HG03354 (cell line): ENCODE results near the gene TRIM42.

Experiments
- ATAC-seq: cut with Tn5 transposase; IDR thresholded peaks from one replicate; pipeline ENCODE4 v1.9.1; 2021; ENCODE audit warnings: mild to moderate bottlenecking; ENCODE audit not compliant: unreplicated experiment, poor library complexity, severe bottlenecking

The TRIM42 gene

DNA sequence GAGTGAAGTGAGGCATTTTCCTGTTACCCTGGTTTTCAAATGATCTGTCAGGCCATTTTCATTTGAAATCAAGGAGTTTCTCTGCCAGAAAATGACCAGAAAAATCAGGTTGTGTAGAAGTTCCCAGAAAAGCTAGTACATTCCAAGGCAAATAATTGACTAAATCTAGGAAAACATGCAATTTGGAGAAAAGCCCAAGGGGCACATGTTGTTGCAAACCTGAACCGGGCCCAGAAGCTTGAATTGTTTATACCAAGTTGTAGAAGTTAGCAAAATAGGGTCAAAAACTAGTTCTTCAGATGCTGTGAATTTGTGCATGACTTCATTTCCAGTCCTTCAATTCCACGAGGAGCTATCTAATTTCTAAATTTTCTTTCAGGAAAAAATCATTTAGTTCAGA lies 31.0 kb downstream of the TRIM42 start:
- no peak for ATAC-seq

DNA sequence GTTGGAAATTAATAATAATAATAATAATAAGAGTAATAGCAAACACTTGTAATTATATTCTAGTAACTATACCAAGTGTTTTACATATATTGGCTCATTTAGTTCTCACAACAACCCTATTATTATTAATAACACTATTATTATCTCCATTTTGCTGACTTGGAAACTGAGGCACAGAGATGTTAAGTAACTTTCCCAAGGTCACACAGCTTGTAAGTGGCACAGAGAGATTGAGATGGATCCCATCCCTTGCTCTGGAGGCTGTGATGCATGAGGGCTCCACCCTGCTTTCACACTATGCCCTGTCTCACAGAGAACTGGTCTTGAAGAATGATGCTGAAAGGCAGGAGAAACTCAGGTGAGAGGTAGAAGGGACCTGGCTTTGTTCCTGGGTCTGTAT lies 31.9 kb downstream of the TRIM42 start:
- no peak for ATAC-seq

DNA sequence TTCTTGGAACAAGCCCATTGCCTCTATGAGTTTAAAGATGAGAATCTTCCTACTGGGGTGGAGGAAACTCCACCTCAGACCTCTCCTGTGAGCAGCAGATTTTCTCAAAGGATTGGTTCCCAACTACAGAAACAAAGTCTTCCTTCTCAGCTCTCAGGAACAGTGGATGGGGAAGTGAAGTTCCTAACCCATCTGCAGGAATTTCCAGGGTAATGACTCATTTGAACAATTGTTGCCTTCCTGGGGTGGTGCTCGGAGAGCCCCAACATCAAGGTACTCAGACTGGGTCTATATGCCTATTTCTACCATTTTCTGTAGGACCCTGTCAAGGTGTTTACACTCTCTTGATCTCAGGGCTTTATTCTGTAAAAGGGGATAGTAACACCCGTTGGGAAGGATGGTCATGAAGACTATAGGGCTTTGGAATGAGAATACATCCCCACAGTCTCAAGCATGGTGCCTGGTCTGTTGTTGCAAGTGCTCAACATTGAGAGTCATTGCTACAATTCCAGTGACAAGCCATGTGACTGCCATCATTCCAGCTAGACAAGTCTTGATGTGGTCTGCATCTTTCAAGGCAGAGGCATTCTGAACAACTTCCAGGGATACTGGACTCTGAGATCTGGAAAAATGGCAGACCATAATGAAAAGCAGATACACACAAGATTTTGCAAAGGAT lies 33.0 kb downstream of the TRIM42 start:
- no peak for ATAC-seq

DNA sequence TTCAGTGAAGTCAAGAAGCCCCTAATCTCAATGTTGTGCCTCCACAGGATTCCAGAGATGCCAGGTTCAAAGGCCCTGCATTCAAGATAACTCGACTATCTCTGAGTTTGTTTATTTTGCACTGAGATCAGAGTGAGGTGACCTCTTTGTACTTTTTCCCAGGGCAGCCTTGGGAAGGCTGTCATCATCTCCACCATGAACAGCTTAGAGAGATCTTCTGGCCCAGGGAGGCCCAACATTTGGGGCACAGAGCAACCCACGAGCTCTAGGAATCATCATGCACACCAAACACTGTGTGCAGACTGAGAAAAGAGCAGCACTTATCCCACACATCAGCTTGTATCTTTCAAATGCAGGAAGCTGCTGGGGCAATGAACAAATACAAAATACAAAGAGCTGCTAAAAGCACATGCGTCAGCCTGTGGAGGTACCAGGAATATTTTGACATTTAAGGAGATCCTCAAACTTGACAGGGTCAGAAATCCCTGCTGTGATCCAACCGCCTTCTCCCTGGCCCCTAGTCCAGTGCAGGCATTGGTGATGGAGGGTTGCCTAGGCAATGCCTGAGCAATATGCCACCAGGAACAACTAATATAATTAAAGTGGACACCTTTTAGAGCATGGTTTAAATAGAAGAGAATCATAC lies 33.6 kb downstream of the TRIM42 start:
- peak; percentile 1 for ATAC-seq

DNA sequence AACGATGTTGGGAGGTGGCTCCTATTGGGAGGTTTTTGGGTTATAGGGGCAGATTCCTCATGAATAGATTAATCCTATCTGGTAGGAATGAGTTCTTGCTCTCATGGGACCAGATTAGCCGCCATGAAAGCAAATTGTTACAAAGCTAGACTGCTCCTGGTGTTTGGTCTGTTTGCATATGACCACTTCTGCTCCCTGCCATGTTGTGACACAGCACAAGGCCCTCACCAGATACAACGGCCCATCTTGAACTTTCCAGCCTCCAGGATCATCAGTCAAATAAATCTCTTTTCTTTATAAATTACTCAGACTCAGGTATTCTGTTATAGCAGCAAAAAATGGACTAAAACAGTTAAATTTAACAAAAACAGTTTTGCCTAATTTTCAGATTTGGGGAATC lies 34.4 kb downstream of the TRIM42 start:
- peak; percentile 20 for ATAC-seq

DNA sequence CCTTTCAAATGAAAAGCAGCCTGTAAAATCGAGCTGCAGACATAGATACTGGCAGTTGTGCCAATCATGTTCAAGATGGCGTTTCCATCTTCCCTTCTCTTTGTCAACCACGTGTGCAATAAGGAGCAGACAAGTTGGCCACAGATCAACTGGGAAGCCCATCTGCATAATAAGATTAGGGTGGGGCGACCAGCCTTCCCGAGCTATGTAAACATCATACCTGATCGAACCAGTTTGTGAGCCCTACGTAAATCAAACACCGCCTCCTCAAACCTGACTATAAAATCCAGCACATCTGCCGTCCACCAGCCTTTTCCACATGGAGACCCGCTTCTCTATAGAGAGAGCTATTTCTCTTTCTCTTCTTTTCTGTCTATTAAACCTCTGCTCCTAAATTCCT lies 37.2 kb downstream of the TRIM42 start:
- ATAC-seq, result no peak

DNA sequence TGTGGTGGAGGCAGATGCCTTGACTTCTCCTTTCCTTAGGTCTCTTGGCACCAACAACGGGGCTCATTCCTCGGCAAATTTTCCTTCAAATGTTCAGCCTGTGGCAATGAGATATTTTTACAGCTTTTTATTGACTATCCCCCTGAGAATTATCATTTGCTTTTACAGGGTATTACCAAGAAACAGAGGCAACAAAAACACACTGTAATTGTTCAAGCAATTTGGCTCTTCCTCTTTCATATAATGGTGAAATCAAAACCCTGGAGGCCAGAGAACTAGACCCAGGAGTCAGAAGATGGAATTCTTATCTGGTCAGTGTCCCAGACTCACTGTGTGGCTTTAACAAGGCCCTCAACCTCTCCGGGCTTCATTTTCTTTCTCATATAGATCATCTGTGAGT lies 40.1 kb downstream of the TRIM42 start:
- ATAC-seq, result no peak

DNA sequence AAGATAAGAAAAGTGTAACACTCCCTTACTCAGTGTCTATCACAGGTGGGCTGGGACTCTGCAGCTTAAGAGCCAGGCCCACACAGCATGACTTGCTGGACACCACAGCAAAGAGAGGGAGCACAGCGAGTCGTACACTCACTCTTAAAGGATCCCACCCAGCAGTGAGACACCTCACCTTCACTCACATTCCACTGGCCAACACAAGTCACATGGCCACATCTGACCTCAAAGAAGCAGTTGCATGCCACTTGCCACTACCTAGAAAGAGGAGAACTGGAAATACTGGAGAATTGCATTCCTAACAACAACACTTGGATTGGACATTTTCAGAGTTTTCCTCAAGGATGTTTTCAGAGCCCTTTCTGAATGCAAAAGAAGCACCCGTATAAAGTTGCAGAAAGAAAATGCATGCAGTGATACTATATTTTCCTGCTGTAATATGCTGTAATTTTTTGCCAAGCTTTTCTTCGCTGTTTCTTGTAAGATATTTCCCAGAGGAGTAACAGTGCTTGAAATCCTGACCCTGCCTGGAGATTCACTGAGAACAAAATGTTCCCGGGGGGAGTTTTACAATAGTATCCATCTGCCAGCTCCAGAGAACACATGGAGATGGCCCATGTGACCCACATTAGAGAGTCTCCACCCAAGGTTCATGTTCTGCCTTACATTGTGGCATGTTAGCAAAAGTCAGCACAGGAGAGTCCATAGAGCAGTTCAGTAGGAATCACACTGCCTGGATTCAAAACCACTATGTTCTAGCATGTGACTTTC lies 42.2 kb downstream of the TRIM42 start:
- ATAC-seq, result no peak

GRCh38 chr3:140723576-140723975 lies 45.7 kb downstream of the TRIM42 start:
- no peak for ATAC-seq

DNA sequence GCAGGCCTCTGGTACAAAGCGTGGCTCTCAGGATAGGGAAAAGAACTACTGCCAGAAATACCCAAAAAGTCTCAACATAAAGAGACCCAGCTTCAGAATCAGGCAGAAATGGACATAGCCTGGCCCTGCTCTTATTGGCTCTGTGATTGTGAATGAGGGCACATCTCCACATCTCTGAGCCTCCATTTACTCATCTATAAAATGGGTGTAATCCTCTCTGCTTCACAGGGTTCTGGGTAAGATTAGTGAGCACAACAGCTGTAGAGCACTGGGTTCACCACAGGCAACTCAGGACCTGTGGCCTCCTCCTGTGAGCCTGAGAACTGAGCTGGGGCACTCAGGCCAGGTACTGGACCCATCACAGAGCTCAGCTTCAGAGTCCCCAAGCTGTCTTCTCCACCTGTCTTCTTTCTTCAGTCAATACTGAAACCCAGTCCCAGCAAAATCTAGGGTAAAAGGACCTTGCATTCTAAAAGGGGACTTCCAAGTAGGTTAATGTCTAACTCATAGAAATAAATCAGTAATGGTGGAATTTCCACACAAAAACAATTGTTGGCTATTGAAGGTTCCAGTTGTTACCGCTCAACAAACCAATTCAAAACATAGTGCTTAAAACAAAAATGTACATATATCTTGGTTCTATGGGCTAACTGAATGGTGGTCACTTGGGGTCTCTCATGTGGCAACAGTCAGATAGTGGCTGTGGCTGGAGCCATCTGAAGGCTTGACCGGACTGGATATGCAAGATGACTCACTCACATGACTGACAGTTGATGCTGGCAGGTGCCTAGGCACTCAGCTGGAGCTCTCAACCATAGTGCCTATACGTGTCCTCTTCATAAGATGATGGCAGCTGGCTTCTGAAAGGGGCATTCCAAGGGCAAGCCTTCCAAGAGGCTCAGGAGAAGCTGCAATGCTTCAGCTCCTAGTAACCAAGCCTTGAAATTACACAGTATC lies 47.3 kb downstream of the TRIM42 start:
- peak; percentile 82 for ATAC-seq

GRCh38 chr3:140726066-140726465 lies 48.2 kb downstream of the TRIM42 start:
- ATAC-seq, result peak; percentile 25

GRCh38 chr3:140727886-140728285 lies 50.0 kb downstream of the TRIM42 start:
- ATAC-seq, result no peak

DNA sequence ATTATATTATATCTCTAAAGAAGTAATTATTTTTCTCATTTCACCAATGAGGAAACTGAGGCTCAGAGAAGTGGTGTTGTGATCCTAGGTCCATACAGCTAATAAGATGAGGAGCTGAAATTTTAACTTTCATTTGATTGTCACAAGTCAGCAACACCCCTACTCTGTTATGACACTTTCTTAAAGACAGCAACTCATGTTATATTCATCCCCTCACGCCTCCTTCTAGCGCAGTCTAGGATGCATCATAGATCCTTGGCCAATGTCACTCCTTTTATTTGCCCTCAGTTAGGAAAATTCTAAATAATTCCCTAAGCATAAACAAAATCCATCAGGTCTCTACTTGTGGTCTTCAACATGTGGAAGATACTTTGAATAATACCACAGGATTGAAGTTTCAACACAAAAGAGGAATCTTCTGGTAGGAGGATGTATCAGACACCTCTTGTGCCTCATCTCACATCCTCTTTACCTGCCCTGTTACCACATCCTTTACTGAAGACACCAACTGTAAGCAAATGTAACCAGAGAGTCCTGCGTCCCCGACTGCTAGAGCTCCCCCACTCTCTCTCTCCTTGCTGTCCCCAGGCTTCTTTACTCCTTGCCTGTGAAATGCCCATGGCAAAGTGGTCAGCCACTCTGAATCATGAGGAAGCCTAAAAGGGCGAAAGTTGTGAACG lies 53.7 kb downstream of the TRIM42 start:
- ATAC-seq, result peak; percentile 93

DNA sequence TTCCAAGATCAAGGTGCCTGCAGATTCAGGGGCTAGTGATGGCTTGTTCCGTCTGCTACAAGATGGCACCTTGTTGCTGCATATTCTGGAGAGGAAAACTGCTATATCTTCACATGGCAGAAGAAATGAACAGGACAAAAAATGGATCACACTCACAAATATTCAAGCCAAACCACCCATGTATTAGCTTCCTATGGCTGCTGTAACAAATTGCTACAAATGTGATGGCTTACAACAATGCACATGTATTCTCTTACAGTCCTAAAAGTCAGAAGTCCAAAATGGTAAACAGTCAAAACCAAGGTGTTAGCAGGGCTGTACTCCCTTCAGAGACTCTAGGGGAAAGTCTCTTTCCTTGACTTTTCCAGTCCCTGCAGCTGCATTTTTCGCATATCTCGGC lies 55.8 kb downstream of the TRIM42 start:
- ATAC-seq, result no peak

DNA sequence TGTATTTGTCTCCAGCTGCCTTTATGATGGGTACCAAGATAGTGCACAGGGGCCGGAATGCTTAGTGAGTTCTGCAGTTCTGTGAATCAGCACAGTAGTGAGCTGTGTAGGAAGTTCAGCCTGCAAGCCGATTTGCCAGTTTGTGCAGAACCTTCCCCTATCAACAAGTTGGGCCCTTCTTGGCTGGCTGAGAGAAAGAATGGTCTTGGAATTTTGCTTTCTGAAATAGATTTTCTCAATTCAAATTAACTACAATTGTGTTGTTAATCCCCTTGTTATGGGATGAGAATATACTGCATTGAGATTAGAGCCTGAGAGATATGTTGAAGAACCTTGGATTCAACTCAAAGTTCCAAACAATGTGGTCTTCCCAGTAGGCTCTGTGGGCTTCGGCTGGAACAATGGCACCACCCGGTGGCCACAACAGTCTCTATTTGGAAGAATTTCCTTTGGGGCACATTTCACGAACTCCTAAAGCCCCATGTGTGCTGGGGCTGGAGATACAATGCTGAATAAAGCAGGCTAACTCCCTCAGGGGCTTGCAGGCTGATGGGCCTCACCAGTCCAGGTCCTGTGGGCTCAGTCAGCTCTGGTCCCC lies 59.1 kb downstream of the TRIM42 start:
- ATAC-seq, result peak; percentile 64

DNA sequence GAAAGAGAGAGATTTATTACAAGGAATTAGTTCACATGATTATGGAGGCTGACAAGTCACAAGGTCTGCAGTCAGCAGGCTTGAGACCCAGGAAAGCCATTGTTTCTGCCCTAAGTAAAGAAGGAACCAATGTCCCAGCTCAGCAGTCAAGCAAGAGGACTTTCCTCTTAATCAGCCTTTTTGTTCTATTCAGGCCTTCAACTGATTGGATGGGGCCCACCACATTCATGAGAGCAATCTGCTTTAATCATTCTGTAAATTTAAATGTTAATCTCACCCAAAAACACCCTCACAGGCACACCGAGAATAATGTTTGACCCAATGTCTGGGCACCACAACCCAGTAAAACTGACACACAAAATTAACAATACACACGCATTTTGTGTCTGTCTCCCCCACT lies 64.3 kb downstream of the TRIM42 start:
- no peak for ATAC-seq

- no peak for ATAC-seq
These were observed 70.3 kb downstream of the TRIM42 start for GRCh38 chr3:140748171-140748570.

- no peak for ATAC-seq
These were observed 71.0 kb downstream of the TRIM42 start for GRCh38 chr3:140748903-140749302.
